Measurements from ENCODE around the gene PDE6D. TPM values are rescaled to one million over a fixed set of nuclear protein-coding genes. Genes with fewer than 3 reads are reported as not detected.

Gene PDE6D
- total RNA-seq, 1 donor from 2014 or later, result 14.2 TPM

DNA sequence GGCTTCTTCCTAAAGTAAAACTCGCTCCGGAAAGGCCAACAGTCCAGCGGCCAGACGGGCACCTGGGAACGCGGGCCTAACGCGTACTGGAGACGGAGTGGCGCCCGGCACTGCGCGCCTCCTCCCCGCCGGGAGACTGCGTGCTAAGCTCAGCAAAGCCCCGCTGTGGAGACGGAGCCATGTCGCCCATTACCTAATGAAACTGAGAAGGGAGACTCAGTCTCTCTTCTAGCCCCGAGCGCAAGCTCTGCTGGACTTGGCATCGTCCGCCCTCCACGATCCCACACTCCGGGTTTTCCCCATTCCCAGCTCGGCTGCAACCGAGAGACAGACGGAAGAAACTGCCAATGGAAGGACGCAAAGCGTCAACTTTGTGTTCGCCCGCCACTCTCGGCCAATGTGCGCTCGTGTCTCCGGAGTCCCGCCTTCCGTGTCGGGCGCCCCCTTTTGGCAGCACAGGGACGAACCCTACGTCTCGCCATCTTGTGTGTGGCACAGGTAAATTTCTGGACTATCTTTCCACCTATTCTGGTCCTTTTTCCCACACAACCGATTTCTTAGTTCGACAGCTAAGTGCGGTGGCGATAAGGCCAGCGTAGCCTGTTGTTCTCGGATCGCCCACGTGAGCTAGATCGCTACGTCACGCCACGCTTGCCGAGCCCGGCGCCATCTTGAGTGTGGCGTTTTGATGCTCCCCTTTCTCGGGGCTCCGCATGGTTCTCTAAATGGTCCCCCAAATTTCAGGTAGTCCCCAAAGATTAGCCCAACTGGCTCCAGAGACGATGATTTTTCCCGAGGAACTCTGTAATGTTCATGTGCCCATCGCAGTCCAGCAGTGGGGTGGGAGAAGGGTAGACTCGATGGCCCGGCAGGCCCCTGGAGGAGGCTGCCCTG, 74.1 kb downstream of the PDE6D start:
- peak; percentile 100 for DNase-seq

DNA sequence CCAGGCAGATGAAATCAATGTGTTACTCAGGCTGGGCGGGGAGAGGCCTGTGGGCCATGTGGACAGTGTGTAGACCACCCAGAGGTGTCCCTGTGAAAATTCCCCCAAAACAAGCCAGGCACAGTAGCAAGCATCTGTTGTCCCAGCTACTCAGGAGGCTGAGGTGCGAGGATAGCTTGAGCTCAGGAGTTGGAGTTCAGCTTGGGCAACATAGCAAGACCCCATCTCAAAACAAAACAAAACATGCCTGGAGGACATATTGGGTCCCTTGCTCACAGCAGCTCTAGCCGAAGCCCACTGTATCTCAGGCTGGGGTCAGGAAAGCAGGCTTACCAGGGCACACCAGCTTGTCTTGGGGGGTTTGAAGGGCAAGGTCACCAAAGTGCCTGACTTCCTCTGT, 77.1 kb downstream of the PDE6D start:
- DNase-seq, result no peak

DNA sequence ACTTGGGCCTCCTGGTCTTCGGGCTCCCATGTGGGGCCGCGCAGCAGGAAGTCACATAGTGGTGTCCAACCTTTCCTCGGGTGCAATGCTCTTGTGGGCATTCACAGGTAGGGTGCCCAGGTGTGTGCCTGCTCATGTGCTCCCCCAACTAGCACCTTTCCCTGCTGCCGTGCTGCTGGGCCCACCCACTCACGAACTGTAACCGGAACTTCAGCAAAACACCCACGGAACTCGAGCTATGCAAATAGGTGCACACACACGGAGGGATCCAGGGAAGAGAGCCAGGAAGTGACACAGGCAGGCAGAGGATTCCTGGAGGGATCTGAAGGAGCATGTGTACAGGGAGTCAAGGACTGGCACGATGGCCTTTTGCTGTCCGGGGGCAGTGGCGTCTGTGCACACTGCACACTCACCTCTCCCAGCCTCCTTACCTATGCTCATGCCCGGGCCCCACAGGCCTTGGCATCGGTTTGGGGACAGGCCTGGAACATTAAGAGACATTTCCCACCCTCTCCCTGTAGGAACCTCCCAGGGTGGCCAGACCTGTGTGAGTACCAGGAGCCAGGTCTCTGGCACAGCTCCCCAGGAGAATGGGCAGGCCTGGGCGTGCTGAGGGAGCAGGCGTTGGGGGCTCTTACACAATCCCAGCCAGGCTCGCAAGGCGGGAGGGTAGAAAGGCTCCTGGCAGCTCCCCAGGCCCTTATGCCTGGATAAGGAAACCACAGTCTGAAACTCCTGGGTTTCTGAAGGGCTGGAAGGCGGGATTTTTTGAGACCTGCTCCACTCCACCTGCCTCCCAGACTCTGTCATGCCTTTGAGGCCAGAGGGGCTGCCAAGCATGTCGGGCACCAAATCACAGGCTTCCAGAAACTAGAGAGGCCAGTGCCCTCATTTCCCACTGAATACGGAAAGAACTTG, 79.4 kb downstream of the PDE6D start:
- no peak for DNase-seq

DNA sequence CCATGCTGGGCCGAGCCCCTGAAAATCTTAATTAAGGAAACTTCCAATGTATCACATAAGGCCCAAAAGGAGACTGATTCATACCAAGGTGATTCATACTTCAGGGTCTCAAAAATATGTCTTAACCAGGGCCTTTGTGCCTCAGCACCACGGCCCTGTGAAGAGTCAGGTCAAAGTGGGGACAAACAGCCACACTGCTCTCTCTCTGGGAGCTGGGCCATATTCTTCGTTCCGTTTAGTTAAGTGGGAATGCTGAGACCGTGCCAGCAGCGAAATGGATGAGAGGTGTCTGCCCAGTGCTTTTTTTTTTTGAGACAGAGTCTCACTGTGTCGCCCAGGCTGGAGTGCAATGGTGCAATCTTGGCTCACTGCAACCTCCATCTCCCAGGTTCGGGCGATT, 82.1 kb downstream of the PDE6D start:
- no peak for DNase-seq

DNA sequence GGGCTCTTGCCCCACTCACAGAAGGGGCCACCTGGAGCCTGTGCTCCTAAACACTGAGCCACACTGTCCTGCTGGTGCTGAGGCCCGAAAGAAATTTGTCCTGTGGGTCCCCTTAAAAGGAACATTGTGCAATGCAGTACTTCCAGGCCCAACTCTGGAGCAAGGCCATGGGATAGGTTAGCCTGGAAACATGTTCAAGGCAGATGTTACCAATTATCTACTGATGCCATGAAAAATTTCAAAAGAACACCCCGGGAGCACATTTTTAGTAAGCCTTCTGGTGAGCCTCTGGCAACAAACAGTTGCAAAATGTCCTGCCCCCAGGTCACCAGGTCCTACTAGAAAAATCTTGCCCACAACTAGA, 85.1 kb downstream of the PDE6D start:
- DNase-seq, result no peak

DNA sequence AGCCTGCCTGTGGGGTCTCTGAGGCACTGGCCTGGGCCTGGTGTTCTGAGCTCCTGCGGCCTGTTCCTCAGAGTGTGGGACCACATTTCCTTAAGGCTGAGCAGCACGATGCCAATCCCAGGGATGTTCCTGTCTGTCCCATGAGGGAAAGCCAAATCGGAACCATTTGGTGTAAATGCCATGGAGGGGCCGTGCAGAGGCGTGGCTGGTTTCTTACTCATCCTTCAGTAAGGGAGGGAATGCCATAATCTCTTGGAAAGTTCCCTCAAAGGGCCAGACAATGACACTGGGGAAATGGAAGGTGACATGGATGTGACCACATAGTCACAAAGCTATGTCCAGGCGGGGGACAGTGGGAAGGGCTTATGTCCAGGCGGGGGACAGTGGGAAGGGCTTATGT, 87.1 kb downstream of the PDE6D start:
- DNase-seq, result no peak

DNA sequence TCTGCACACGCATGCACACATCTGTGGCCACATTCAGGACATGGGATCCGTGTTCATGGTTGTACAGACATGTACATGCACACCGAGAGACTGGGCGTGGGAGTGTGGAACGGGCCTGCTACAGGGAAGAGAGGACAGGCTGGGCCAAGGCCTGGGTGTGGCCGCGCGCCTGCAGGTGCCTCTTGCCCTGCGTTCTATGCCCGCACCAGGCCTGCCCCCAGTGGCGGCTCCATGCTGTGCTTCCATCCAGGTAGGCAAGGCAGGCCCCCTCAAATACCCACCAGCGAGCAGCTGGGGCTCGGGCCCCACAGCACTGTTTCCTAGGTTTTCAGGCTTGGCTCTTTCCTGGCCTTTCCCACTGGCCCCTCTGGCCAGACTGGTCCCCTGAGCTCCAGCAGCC, 88.2 kb downstream of the PDE6D start:
- DNase-seq, result no peak

DNA sequence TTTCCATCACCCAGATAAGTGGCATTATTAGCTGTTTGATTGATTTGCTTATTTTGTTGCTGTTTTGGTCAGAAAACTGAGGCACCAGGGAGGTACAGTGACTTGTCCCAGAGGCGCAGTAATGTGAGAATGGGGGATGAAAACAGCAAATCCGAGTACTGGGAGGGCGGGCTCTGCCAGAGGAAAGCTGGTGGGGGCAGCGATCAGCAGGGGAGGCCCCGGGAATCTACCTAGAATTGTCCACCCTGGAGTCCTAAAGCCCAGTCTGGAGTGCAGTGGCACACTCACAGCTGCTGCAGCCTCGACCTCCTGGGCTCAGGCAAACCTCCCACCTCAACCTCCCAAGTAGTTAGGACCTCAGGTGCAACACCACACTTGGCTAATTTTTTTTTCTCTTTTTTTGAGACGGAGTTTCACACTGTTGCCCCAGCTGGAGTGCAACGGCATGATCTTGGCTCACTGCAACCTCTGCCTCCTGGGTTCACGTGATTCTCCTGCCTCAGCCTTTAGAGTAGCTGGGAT, 89.8 kb downstream of the PDE6D start:
- DNase-seq, result no peak

DNA sequence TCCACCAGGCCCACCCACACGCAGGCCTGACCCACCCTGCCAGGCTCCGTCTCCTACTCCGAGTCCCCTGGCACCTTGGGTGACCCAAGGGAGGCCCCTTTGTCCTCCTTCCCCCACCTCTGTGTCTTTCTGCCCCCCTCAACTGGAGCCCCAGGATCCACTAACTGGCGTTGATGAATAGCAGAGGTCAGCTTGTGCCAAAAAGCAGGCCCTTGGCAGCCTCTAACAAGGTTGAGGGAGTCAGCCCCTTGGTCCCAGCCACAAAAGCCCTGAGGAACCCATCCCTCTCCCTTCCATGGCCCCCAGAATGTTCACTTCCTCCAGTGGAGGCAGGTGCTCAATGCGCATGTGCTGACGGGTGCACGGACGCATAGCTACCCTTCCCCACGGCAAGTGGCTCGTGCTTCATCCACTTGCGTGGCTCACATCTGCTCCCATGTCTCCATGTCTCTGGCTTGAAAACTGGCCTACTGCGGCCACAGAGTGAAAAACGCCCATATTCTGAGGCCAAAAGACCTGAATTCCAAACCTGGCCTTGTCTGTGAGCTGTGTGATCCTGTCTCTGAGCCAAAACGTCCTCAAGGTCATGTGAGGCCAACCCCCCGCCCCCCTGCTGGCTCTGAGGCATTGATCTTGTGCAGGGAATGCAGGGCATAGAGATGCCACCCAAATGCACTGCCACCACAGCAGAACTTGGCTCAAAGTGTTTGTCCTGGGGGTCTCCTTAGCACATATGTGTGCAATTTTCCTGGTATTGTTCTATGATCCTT, 91.8 kb downstream of the PDE6D start:
- no peak for DNase-seq

DNA sequence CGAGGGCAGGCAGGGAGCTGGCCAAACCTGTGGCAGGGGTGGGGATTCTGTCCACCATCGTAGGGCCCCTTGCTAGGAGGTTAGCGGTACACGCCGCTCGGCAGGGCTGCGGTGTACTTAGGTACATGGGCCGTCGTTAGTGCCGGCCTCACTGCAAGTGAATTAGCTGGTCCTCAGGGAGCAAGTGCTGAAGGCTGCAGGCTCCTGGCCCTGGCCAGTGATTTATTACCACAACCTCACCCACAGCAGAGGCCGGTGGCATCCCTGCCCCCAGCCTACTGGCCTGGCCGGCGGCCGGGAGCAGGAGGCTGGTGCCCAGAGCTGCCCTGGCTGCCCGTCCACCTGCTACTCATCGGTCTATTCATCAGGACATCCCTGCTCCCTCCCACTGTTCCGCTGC, 92.4 kb downstream of the PDE6D start:
- no peak for DNase-seq

DNA sequence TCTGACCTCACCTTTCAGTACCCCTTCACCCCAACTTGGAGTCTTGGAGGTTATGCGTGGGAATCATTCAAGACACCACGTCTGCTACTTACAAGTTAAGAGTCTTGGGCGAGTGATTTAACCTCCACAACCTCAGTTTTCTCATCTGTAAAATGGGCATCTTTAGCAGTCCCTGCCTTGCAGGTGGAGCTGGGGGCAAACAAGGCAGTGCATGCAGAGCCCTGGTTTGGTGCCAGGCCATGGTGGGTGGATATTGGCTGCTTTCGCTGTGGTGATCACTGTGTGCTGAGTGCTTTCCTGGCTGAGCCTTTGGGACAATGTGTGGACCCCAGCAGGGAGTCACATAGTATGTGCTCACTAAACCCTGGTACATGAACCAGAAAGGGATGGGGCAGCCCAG, 93.1 kb downstream of the PDE6D start:
- no peak for DNase-seq

DNA sequence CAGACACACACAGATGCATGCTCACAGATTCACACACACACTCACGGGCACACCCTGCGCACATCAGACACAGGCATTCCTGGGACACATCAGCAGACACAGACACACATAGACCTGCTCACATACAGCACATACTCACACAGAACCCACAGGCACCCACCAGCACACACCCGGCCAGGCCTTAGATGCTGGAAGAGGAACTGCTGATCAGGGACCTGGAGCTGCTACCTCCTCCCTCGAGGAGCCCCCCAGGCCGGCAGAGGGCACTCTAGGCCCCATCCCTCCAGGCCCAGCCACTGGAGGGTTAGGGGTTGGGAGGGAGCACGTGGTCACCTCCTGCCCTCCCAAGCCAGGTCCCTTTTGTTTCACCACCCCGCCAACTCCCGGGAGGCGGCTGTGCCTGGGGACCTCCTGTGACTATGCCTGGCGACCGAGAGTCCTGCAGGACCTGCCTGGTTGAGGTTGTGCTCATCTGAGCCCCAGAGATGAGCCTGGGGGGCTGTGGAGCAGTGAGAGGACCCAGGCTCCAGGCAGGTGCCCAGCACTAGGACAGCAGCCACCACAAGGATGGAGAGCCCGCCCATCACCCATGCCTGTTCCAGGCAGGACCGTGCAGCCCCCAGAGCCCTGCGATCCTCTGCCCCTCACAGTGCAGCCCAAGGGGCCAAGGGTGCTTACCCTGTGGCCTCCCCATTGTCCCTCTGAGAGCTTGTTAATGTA, 93.8 kb downstream of the PDE6D start:
- DNase-seq, result no peak

DNA sequence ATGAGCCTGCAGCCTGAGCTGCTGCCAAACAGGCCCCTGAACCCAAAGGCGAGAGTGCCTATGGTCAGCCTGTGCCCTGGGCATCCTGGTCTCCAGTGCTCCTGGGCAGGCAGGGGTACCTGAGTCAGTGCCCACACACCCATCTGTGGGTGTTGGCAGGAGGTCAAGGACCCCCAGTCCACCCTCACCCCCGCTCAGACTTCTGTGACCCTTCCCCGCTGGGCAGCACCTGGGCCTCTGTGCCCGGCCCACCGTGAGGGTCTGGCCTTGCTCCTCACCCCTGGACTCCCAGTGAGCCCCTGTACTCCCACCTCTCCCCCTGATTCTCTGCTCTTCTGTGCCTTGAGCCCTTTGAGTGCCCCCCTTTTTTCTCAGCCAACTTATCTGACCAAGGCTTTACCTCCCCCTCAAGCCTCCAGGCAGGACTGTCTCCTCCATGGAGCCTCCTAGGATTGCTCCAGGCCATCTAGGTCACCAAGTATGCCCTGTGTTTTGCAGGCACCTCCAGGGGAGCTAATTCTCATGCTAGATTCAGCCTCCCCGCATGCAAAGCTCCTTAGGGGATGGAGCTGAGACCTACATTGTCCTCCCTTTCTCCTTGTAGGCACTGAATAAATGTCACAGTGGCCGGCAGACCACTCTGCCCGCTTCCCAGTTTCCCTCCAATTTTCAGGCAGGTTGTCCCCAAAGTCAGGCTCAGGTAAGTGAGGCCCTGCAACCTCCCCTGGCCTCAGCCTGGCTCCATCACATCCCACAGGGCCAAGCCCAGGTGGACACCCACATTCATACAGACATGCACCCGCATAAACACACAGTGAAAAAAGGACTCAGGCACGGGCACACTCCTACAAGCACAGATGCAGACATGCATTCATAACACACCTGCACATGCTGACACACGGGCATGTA, 94.6 kb downstream of the PDE6D start:
- DNase-seq, result no peak

DNA sequence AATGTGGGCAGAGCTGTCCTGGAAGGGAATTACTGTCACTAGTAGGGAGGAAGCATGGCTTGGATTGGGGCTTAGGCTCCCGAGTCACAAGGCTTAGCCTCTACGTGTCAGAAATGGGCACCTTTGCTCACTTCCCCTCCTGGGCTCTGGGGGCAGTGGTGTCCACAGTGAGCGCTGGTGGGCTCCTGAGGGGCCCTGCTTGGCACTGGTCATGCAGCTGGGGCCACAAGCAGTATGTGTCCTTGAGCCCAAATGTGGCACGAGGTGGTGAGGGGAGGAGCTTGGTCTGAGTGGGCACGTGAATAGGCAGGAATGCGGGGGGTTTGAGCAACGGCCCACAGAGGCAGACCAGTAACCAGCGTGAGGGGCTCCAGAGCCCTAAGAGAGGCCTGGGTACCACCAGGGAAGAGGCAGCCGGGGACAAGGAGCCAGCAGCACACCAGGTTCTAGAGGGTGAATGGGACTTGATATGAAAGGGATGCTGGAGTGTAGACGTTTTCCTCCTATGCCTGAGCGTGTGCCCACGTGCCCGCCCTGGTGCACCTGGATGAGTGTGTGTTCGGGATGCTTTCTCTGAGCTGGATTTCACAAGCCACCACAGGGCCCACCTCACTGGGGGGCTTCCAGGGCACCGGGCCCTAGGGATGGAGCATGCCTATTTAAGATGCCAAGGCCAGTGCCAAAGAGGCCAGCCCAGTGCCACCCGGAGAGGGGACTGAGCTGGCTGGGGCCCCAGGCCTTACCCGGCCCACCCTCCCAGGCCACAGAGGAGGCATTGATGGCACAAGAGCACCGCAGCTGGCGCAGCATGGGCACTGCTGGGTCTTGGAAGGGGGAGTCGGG, 95.5 kb downstream of the PDE6D start:
- DNase-seq, result no peak

DNA sequence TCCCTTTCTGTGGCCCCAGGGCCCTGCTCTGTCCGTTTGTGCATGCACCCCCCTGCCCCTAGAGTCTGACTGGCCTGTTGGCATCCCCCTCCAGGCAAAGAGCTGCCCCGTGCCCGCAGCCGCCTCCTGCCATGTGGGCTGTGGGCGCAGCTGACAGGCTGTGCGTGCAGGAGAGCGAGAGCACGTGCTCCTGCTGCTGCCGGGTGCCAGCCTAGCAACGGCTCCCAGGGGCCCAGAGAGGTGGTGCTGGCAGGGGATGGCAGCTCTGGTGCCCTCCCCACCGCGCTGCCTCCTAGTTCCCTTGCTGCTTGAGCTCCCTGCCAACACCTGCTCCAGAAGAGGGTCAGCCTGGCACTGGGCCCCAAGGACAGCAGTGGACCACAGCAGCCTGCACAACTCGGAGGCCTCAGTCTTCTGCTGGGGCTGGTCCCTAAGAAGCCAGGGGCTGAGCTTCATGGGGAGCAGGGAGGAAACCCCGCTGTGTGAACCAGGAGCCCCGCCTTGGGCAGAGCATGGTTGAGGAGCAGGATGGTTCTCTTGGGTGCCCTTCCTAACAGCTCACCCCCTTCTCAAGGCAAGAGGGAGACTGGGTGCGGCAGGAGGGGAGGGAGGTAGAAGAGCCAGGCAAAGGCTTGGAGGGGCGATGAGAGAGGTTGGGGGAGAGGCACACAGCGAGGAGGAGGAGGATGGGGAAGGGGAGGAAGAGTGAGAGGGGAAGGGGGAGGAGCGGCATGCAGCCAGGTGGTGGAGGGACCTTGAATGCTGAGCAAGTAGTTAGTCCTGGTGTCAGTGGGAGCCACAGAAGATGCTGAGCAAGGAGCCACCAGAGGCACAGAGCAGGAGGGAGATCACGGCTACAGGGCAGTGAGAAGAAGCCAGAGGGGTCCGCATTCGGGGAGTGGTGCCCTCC, 96.5 kb downstream of the PDE6D start:
- DNase-seq, result no peak

DNA sequence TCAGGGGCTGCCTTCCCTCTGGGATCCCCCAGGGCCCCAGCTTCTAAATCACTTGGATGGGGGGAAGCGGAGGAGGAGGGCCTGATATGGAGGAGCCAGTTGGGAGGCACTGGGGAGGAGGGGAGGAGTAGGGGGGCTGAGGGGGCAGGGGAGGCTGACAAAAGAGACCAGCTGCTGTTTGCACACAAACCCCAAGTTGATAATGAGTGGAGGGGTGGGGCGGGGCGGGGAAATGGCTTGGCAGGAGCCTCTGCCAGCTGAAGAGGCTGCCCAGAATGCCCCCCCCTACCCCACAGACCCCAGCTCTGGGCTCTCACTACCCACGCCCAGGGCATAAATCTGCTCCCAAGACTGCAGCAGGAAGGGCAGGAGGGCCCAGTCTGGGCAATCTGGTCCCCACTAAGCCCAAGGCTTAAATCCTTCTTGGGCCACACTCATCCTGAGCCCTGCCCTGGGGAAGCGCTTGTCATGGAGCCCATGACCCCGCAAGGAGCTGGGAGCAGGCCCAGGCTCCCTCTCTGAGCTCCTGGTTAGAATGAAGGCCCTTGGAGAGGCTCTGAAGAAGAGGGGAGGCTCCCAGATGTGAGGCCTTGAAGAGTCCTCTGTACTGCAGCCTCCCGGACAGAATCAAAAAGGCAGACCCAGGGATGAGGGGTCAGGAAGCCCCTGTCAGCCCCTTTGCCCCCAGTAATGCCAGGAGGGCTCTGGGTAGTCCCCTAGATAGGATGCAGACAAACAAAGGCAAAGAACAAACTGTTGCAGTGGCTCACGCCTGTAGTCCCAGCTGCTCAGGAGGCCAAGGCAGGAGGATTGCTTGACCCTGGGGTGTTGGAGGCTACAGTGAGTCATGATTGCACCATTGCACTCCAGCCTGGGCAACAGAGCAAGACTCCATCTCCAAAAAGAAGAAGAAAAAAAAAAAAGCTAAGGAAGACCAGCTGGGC, 97.5 kb downstream of the PDE6D start:
- no peak for DNase-seq

DNA sequence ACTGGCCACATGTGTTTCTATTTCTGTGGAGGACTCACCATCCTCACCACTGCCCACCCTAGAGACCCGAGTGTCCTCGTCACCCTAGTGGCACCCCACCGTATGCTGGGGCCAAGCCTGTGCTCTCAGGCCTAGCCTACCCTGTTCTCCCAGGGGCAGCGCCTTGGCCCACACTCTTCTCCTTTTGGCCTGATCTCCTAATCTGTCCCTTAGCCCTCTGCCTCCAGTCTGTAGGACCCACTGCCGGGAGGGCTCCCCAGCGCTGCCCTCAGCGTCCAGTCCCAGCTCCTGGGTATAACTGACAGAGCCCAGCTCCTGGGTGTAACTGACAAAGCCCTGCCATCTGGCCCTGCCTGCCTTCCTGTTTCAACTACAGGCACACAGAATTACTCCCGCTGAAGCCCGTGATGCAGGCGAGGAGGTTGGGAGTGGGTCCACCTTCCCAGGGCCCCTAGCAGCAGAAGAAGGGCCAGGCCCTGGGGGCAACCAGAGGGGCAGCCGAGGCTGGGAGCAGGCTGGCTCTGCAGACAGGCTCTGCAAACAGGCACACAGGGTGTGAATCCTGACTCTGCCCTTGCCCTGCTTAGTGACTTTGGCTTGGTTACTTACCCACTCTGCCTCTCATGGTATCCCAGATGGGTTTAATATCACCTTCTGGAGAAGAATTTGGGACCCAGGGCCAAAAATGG, 98.3 kb downstream of the PDE6D start:
- DNase-seq, result no peak

Measured in skin of body (tissue), 2 donors.